Esophagus (tissue), 2 donors: ENCODE results near the gene SERPINF2. TPM values are rescaled to one million over a fixed set of nuclear protein-coding genes. Genes with fewer than 3 reads are reported as not detected.
A peak's percentile ranks its signal among the peaks of the same experiment; 100 is the strongest.

Source experiments
- H3K27ac ChIP-seq, 2 donors: one replicate each; pipeline ENCODE4 v1.5.1; 2013; ENCODE audit warnings: low read depth in 2 of 2, mild to moderate bottlenecking in 2 of 2, inconsistent platforms in 1 of 2, low read length in 1 of 2, moderate library complexity in 1 of 2
- H3K27me3 ChIP-seq, 2 donors: one replicate each; pipeline ENCODE4 v1.6.1; 2013; ENCODE audit warnings: low read length in 2 of 2, control low read depth in 1 of 2, mild to moderate bottlenecking in 1 of 2; ENCODE audit not compliant: insufficient read depth in 2 of 2, control insufficient read depth in 1 of 2
- H3K36me3 ChIP-seq, 2 donors: one replicate each; pipeline ENCODE4 v1.6.1; 2013; ENCODE audit warnings: low read length in 1 of 2; ENCODE audit not compliant: control insufficient read depth in 2 of 2, insufficient read depth in 2 of 2
- H3K4me1 ChIP-seq, 2 donors: one replicate each; pipeline ENCODE4 v1.6.1; 2013; ENCODE audit warnings: low read length in 1 of 2; ENCODE audit not compliant: control insufficient read depth in 2 of 2, insufficient read depth in 2 of 2
- H3K4me3 ChIP-seq, 2 donors: one replicate each; pipeline ENCODE4 v1.5.1; 2013; ENCODE audit warnings: low read length in 2 of 2, mild to moderate bottlenecking in 2 of 2, low read depth in 1 of 2, moderate library complexity in 1 of 2
- H3K9me3 ChIP-seq, 2 donors: one replicate each; pipeline ENCODE4 v1.6.1; 2013; ENCODE audit warnings: mild to moderate bottlenecking in 2 of 2, low read depth in 1 of 2, low read length in 1 of 2, moderate library complexity in 1 of 2; ENCODE audit not compliant: control insufficient read depth in 2 of 2, insufficient read depth in 1 of 2
- WGBS, 2 donors: extraction: QIAGEN DNeasy Blood & Tissue Kit; methylation state at CpG; one replicate each; pipeline ENCODE4 v1.1.7; 2013; 5-methylcytosine and 5-hydroxymethylcytosine counted together
- polyA plus RNA-seq, 2 donors: library from polyadenylated mRNA; stranded (reverse); fragments of 200-250 nt; gene quantifications; one replicate each; pipeline ENCODE4 v1.2.3, GENCODE V29; 2013
- donor health status: healthy with polysubstance abuse.
- donor health status: Bipolar disorder and iron deficiency.

Gene SERPINF2
- polyA plus RNA-seq, 2 donors: 1.9 to 2.9 TPM

DNA sequence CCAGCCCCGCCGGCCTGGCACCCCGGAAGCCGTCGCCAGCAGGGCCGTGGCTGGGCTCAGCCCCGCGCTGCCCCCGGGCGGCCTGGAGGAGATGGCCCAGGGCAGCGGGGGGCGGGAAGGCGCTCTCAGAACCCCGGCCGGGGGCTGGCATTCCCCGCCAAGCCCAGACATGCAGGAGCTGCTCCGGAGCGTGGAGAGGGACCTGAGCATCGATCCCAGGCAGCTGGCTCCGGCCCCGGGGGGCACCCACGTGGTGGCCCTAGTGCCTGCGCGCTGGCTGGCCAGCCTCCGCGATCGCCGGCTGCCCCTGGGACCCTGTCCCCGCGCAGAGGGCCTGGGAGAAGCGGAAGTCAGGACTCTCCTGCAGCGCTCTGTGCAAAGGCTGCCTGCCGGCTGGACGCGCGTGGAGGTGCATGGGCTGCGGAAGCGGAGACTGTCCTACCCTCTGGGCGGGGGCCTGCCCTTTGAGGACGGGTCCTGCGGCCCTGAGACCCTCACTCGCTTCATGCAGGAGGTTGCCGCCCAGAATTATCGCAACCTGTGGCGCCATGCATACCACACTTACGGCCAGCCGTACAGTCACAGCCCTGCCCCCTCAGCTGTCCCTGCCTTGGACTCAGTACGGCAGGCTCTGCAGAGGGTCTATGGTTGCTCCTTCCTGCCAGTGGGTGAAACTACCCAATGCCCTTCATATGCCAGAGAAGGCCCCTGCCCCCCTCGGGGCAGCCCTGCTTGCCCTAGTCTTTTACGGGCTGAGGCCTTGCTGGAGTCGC lies 17.6 kb upstream of the SERPINF2 start:
- H3K4me1 ChIP-seq: peaks cover 8 to 9% of the 10 kb centered on the region in 2 donors
- H3K27ac ChIP-seq: peak overlapping the region in 1 of 2 donors; percentile 87
- no peaks in the 10 kb centered on the region for H3K9me3 ChIP-seq
- H3K36me3 ChIP-seq: peaks cover 2 to 25% of the 10 kb centered on the region in 2 donors
- H3K27me3 ChIP-seq: no peaks in the 10 kb centered on the region
- 11 to 13% methylated on average over 48 to 51 of the region's 51 CpGs for WGBS, 2 donors
- H3K4me3 ChIP-seq: peak overlapping the region; percentile 51 to 69

- H3K36me3 ChIP-seq: peaks cover 2 to 28% of the 10 kb centered on the region in 2 donors
- H3K4me3 ChIP-seq: peak overlapping the region in 1 of 2 donors; percentile 69
- 92 to 93% methylated on average over 54 of the region's 54 CpGs for WGBS, 2 donors
- peaks cover 8 to 9% of the 10 kb centered on the region in 2 donors for H3K4me1 ChIP-seq
- no peak overlapping the region for H3K27ac ChIP-seq
- H3K9me3 ChIP-seq: no peaks in the 10 kb centered on the region
- H3K27me3 ChIP-seq: no peaks in the 10 kb centered on the region
Measured at GRCh38 chr17:1725642-1726511, 16.8 kb upstream of the SERPINF2 start.

GRCh38 chr17:1726626-1727257 lies 15.9 kb upstream of the SERPINF2 start:
- peaks cover 8 to 9% of the 10 kb centered on the region in 2 donors for H3K4me1 ChIP-seq
- H3K4me3 ChIP-seq: no peak overlapping the region
- peaks cover 2 to 30% of the 10 kb centered on the region in 2 donors for H3K36me3 ChIP-seq
- no peaks in the 10 kb centered on the region for H3K27me3 ChIP-seq
- no peak overlapping the region for H3K27ac ChIP-seq
- H3K9me3 ChIP-seq: no peaks in the 10 kb centered on the region
- WGBS, 2 donors: 79 to 84% methylated on average over 18 of the region's 18 CpGs

- no peaks in the 10 kb centered on the region for H3K9me3 ChIP-seq
- no peak overlapping the region for H3K27ac ChIP-seq
- H3K27me3 ChIP-seq: no peaks in the 10 kb centered on the region
- WGBS, 2 donors: 86 to 90% methylated on average over 21 of the region's 21 CpGs
- H3K4me3 ChIP-seq: no peak overlapping the region
- H3K36me3 ChIP-seq: peaks cover 2 to 30% of the 10 kb centered on the region in 2 donors
- peaks cover 8 to 9% of the 10 kb centered on the region in 2 donors for H3K4me1 ChIP-seq
Measured at GRCh38 chr17:1727258-1727789, 15.3 kb upstream of the SERPINF2 start.

DNA sequence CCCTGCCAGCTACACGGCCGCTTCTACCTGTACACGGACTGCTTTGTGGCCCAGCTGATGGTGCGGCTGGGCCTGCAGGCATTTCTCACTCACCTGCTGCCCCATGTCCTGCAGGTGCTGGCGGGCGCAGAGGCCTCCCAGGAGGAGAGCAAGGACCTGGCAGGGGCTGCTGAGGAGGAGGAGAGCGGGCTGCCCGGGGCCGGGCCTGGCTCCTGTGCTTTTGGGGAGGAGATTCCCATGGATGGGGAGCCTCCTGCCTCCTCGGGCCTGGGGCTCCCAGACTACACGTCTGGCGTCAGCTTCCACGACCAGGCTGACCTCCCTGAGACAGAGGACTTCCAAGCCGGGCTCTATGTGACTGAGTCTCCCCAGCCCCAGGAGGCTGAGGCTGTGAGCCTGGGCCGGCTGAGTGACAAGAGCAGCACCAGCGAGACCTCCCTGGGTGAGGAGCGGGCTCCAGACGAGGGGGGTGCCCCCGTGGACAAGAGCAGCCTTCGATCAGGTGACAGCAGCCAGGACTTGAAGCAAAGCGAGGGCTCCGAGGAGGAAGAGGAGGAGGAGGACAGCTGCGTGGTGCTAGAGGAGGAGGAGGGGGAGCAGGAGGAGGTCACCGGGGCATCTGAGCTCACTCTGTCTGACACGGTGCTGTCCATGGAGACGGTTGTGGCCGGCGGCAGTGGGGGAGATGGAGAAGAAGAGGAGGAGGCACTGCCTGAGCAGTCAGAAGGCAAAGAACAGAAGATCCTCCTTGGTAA lies 14.6 kb upstream of the SERPINF2 start:
- H3K36me3 ChIP-seq: peaks cover 2 to 33% of the 10 kb centered on the region in 2 donors
- H3K9me3 ChIP-seq: no peaks in the 10 kb centered on the region
- H3K4me1 ChIP-seq: peaks cover 8 to 9% of the 10 kb centered on the region in 2 donors
- WGBS, 2 donors: 87 to 90% methylated on average over 28 of the region's 28 CpGs
- no peak overlapping the region for H3K27ac ChIP-seq
- H3K4me3 ChIP-seq: no peak overlapping the region
- H3K27me3 ChIP-seq: no peaks in the 10 kb centered on the region

DNA sequence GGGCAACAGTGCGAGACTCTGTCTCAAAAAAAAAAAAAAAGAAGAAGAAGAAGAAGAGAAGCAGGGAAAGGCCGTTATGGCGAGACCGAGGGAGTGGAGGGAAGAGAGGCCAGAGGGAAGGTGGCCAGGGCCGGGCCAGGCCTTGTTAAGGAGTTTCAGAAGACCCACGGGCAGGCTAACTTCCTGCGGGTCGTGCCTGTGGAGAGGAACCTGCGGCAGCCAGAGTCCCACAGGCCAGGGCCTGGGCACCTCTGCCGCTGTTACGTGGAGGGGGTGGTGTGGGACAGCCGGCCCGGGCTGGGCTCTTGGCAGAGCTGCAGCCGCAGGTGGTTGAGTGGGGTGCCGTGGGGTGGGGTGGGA lies 12.7 kb upstream of the SERPINF2 start:
- H3K4me3 ChIP-seq: no peak overlapping the region
- H3K27me3 ChIP-seq: no peaks in the 10 kb centered on the region
- H3K9me3 ChIP-seq: no peaks in the 10 kb centered on the region
- peaks cover 2 to 42% of the 10 kb centered on the region in 2 donors for H3K36me3 ChIP-seq
- H3K27ac ChIP-seq: peak overlapping the region; percentile 14 to 73
- peaks cover 8 to 9% of the 10 kb centered on the region in 2 donors for H3K4me1 ChIP-seq
- whole genome bisulfite sequencing, 2 donors: 63 to 64% methylated on average over 13 to 15 of the region's 15 CpGs

- Histone ChIP-seq H3K9me3 (no peaks in the 10 kb centered on the region), H3K36me3 (peaks cover 2 to 45% of the 10 kb centered on the region in 2 donors), H3K27ac (peak overlapping the region; percentile 67 to 73), H3K4me3 (no peak overlapping the region), H3K27me3 (no peaks in the 10 kb centered on the region), H3K4me1 (peaks cover 2 to 6% of the 10 kb centered on the region in 2 donors)
- WGBS, 2 donors: 62 to 67% methylated on average over 39 to 40 of the region's 40 CpGs
Measured at GRCh38 chr17:1730326-1731193, 12.1 kb upstream of the SERPINF2 start.

GRCh38 chr17:1731194-1731506 lies 11.5 kb upstream of the SERPINF2 start:
- H3K4me1 ChIP-seq: peaks cover 2 to 3% of the 10 kb centered on the region in 2 donors

More at GRCh38 chr17:1731194-1731506, 11.5 kb upstream of the SERPINF2 start:
- Histone ChIP-seq H3K27me3 (no peaks in the 10 kb centered on the region), H3K36me3 (peaks cover 2 to 47% of the 10 kb centered on the region in 2 donors), H3K27ac (peak overlapping the region in 1 of 2 donors; percentile 11), H3K4me3 (no peak overlapping the region), H3K9me3 (no peaks in the 10 kb centered on the region)
- 78 to 84% methylated on average over 10 of the region's 10 CpGs for WGBS, 2 donors
